Measurements from ENCODE around the gene GNLY.

The GNLY gene

GRCh38 chr2:85745619-85746018 lies 51.5 kb downstream of the GNLY start:
- DNase-seq (ENCODE audit: low spot score), result no peak

GRCh38 chr2:85746321-85747004 lies 52.3 kb downstream of the GNLY start:
- no peak for DNase-seq (ENCODE audit: low spot score)

- no peak for DNase-seq (ENCODE audit: low spot score)
Observed at GRCh38 chr2:85747441-85747840, 53.3 kb downstream of the GNLY start.

- no peak for DNase-seq (ENCODE audit: low spot score)
Observed at GRCh38 chr2:85748039-85748734, 54.0 kb downstream of the GNLY start.
